GM12878 (cell line): Measurements from ENCODE around the gene C3AR1. TPM values are rescaled to one million over a fixed set of nuclear protein-coding genes. Genes with fewer than 3 reads are reported as not detected.

Experiments used
- ATAC-seq: fragments of 200-7000 bp; cut with Tn5 transposase; 3 replicates; pipeline ENCODE4 v1.9.1; 2020; ENCODE audit warnings: mild to moderate bottlenecking, moderate library complexity
- BruUV-seq: library from RNA; stranded (reverse); fragments of 400-500 nt; replicated peaks from 2 replicates; lab custom pipeline; 2021; lab: Mats Ljungman, UMichigan
- CTCF ChIA-PET: fragments of 300-600 bp; sonication (Branson Sonifier 250); formaldehyde crosslinking; extraction: SDS; loops from one replicate; lab custom pipeline; 2021; ENCODE audit warnings: inconsistent platforms; lab: Yijun Ruan, JAX
- POLR2A ChIA-PET: fragments of 350-600 bp; formaldehyde crosslinking; extraction: SDS; loops from one replicate; lab custom pipeline; 2021; ENCODE audit warnings: inconsistent platforms; lab: Charles Lee
- RAD21 ChIA-PET: fragments of 300-600 bp; sonication (Branson Sonifier 250); formaldehyde crosslinking; loops from one replicate; lab custom pipeline; 2023; ENCODE audit warnings: antibody characterized with exemption; ENCODE audit not compliant: unreplicated experiment; lab: Charles Lee
- SMC1A ChIA-PET: fragments of 300-600 bp; sonication (Branson Sonifier 250); formaldehyde crosslinking; loops from one replicate; lab custom pipeline; 2023; ENCODE audit not compliant: unreplicated experiment, uncharacterized antibody; lab: Charles Lee
- DNase-seq: peaks from one replicate; pipeline ENCODE4 v3.0.0-alpha.2; 2011; ENCODE audit warnings: low read depth, low spot score
- FAIRE-seq: peaks from 3 replicates; lab custom pipeline; 2011; peaks lifted over from hg19 to GRCh38; lab: Jason Lieb, UNC
- H2AFZ ChIP-seq: 2 replicates; pipeline ENCODE4 v1.6.0; 2011; ENCODE audit warnings: low read depth, low read length, control low read depth; ENCODE audit not compliant: control insufficient read depth
- H3K27ac ChIP-seq: 2 replicates; pipeline ENCODE4 v1.5.1; 2011; ENCODE audit warnings: control low read depth; ENCODE audit not compliant: control insufficient read depth, insufficient read depth
- H3K27me3 ChIP-seq, 2 experiments: replicated peaks in 1 of 2; 2 replicates each; pipeline versions ENCODE4 v1.6.0 to v1.6.1; 2011; ENCODE audit warnings: low read length in 1 of 2; ENCODE audit not compliant: control insufficient read depth in 2 of 2, insufficient read depth in 2 of 2
- H3K36me3 ChIP-seq, 2 experiments: 2 replicates each; pipeline ENCODE4 v1.5.1; 2011; ENCODE audit warnings: low read length in 1 of 2; ENCODE audit not compliant: control insufficient read depth in 2 of 2, insufficient read depth in 2 of 2
- H3K4me1 ChIP-seq: 2 replicates; pipeline ENCODE4 v1.6.1; 2011; ENCODE audit warnings: mild to moderate bottlenecking, low read length, moderate library complexity, mixed read lengths; ENCODE audit not compliant: control insufficient read depth, insufficient read depth
- H3K4me2 ChIP-seq: 2 replicates; pipeline ENCODE4 v1.6.0; 2011; ENCODE audit warnings: control low read depth; ENCODE audit not compliant: control insufficient read depth, insufficient read depth
- H3K4me3 ChIP-seq: fragments of 200-600 bp; sonication (generic); 2 replicates; pipeline ENCODE4 v1.5.1; 2016
- H3K79me2 ChIP-seq: 2 replicates; pipeline ENCODE4 v1.6.0; 2011; ENCODE audit warnings: low read length; ENCODE audit not compliant: control insufficient read depth, insufficient read depth
- H3K9ac ChIP-seq: 2 replicates; pipeline ENCODE4 v1.8.0; 2011; ENCODE audit warnings: low read length, control low read depth, mixed read lengths; ENCODE audit not compliant: control insufficient read depth, insufficient read depth
- H3K9me3 ChIP-seq: replicated peaks from 3 replicates; pipeline ENCODE4 v1.5.1; 2011; ENCODE audit warnings: mild to moderate bottlenecking, low read length; ENCODE audit not compliant: control insufficient read depth, insufficient read depth
- H4K20me1 ChIP-seq: 2 replicates; pipeline ENCODE4 v1.6.0; 2011; ENCODE audit not compliant: control insufficient read depth, insufficient read depth
- CREB1 ChIP-seq: IDR thresholded peaks from 2 replicates; pipeline ENCODE4 v1.6.1; 2012; ENCODE audit warnings: low read depth, mild to moderate bottlenecking, inconsistent platforms
- CTCF ChIP-seq, 3 experiments: IDR thresholded peaks in 2 of 3; conservative IDR thresholded peaks in 1 of 3; 2 replicates each; pipeline ENCODE4 v1.5.1; 2011; ENCODE audit warnings: low read depth in 3 of 3, low read length in 3 of 3, mild to moderate bottlenecking in 3 of 3, control low read depth in 2 of 3, moderate library complexity in 2 of 3, inconsistent platforms in 1 of 3, mixed read lengths in 1 of 3; ENCODE audit not compliant: control insufficient read depth in 2 of 3, insufficient read depth in 1 of 3; ENCODE audit errors: extremely low read depth in 1 of 3
- NFIC ChIP-seq: IDR thresholded peaks from 2 replicates; pipeline ENCODE4 v1.6.1; 2012; ENCODE audit warnings: low read depth, mild to moderate bottlenecking, inconsistent platforms, low read length, moderate library complexity
- RAD21 ChIP-seq: IDR thresholded peaks from 2 replicates; pipeline ENCODE4 v1.6.1; 2011; ENCODE audit warnings: mild to moderate bottlenecking, low read depth, low read length, moderate library complexity; ENCODE audit not compliant: insufficient read depth
- SMC3 ChIP-seq: IDR thresholded peaks from 2 replicates; pipeline ENCODE4 v1.6.1; 2011; ENCODE audit warnings: low read length, improper control_type of control experiment, borderline replicate concordance
- YY1 ChIP-seq: IDR thresholded peaks from 2 replicates; pipeline ENCODE4 v1.6.1; 2011; ENCODE audit warnings: low read depth, mild to moderate bottlenecking, low read length
- WGBS: methylation state at CpG from one replicate; pipeline ENCODE4 v1.1.6; 2016; ENCODE audit warnings: low lambda C conversion rate; ENCODE audit not compliant: insufficient replicate concordance, insufficient coverage; ENCODE audit errors: missing lambda C conversion rate; 5-methylcytosine and 5-hydroxymethylcytosine counted together
- in situ Hi-C: fragments of 300-500 bp; cut with MboI; formaldehyde crosslinking; loops from 9 replicates; pipeline ENCODE4 v1.14.3; 2018; ENCODE audit warnings: mixed read lengths
- intact Hi-C: fragments of 100-400 bp; cut with micrococcal nuclease; formaldehyde crosslinking; loops from one replicate; pipeline ENCODE4 v1.14.2; 2022; ENCODE audit not compliant: unreplicated experiment
- polyA plus RNA-seq, 11 experiments: library from polyadenylated mRNA; depleted of rRNA in 4 of 11; unstranded in 6 of 11; stranded (reverse) in 5 of 11; fragments of >200 nt; fragmentation: Nextera tagmentation in 4 of 11; fragmentation: Illumina TruSeq in 1 of 11; extraction: Ambion mirVana in 4 of 11; extraction: Trizol in 1 of 11; gene quantifications; 1 replicate in 1 of 11; 2 replicates in 10 of 11; pipeline versions ENCODE4 v1.2.1 to v1.2.3, GENCODE V29; 2011 to 2016; ENCODE audit warnings: inconsistent platforms in 2 of 11, missing spikeins in 2 of 11, low read depth in 1 of 11
- total RNA-seq, 4 experiments: library from RNA; depleted of rRNA in 3 of 4; stranded (reverse); fragments of >200 nt in 3 of 4; fragmentation: Illumina TruSeq in 1 of 4; extraction: Trizol in 1 of 4; gene quantifications; 2 replicates each; pipeline versions ENCODE4 v1.2.1 to v1.2.3, GENCODE V29; 2013 to 2021

C3AR1 gene
- total and polyA plus RNA-seq, 10 of the 15 experiments (the other 5 are each of a cell fraction or from before 2014, with no cell fraction given), result 0.08 to 0.42 (median 0.10) TPM; not detected in 5

- no peak overlapping the region for H3K9ac ChIP-seq
- POLR2A ChIA-PET, result interaction anchor here (1.4 kb wide), 1 partner anchor 12 kb away, joined by 3 read pairs; no protein-coding TSS in a partner anchor
Observed at GRCh38 chr12:8045952-8046944, 19.9 kb downstream of the C3AR1 start.

More at GRCh38 chr12:8045952-8046944, 19.9 kb downstream of the C3AR1 start:
- ChIA-PET SMC1A (interaction anchor here (0.8 to 2.5 kb wide), 8 partner anchors 9 to 185 kb away, joined by 3 to 14 read pairs (median 4); partner anchors contain the start of gene FOXJ2), RAD21 (interaction anchor here (0.7 to 1.8 kb wide), 2 partner anchors 9 to 32 kb away, joined by 3 to 14 read pairs; no protein-coding TSS in a partner anchor), CTCF (interaction anchor here (0.8 to 9.0 kb wide), 14 partner anchors 9 to 186 kb away, joined by 3 to 115 read pairs (median 5); partner anchors contain the start of genes C3AR1, FOXJ2 and NECAP1)
- intact Hi-C loops, result loop anchor here (1.0 kb wide), 1 partner anchor 32 kb away; no protein-coding TSS in a partner anchor
- no peaks in the 10 kb centered on the region for H3K79me2 ChIP-seq
- DNase-seq (no peak), FAIRE-seq (peak; percentile 71), ATAC-seq (peak; percentile 89)
- H3K9me3 ChIP-seq, result no peaks in the 10 kb centered on the region
- H3K4me3 ChIP-seq, result no peak overlapping the region
- 25% methylated on average over 8 of the region's 8 CpGs for WGBS
- BruUV-seq, result no TSS peak
- no peaks in the 10 kb centered on the region for H3K4me1 ChIP-seq
- no peak overlapping the region for H3K4me2 ChIP-seq
- in situ Hi-C loops, result no loop called here
- TF ChIP-seq NFIC, result no peak
- TF ChIP-seq RAD21, result peak; percentile 66
- TF ChIP-seq CTCF (IDR thresholded peaks at IDR 0.05 in 2 of 3, conservative IDR thresholded peaks at IDR 0.05 in 1 of 3; ENCODE audit: control insufficient read depth in 2 of 3, extremely low read depth in 1 of 3, insufficient read depth in 1 of 3, low read depth in 3 of 3, low read length in 3 of 3), result peak; percentile 85 to 89 (median 86)
- no peak for TF ChIP-seq CREB1
- TF ChIP-seq YY1, result 0 out of 2 replicates have a peak, but pooled peaks have one; percentile 43
- peak; percentile 82 for TF ChIP-seq SMC3
- no peak overlapping the region for H2AFZ ChIP-seq
- no peaks in the 10 kb centered on the region for H4K20me1 ChIP-seq
- peaks cover 17 to 25% of the 10 kb centered on the region in 2 experiments for H3K36me3 ChIP-seq
- H3K27ac ChIP-seq, result no peak overlapping the region
- H3K27me3 ChIP-seq, result no peaks in the 10 kb centered on the region
